Astrocyte of the cerebellum (primary cell): ENCODE results near the gene CST5.
"Not testable (repeated sequence)": the region's sequence is repeated elsewhere in the genome, so short reads cannot be mapped to it uniquely, and the experiment has no call there.

Experiments
- DNase-seq: peaks from one replicate; pipeline ENCODE4 v3.0.0-alpha.2; 2011; ENCODE audit warnings: low read depth
- H3K4me3 ChIP-seq: 2 replicates; pipeline ENCODE4 v1.5.1; 2011; ENCODE audit warnings: mild to moderate bottlenecking, low read depth, low read length, moderate library complexity
- CTCF ChIP-seq: IDR thresholded peaks from 2 replicates; pipeline ENCODE4 v1.5.1; 2012; ENCODE audit warnings: low read length, low read depth, moderate library complexity, mild to moderate bottlenecking; ENCODE audit errors: missing control alignments
- in situ Hi-C: cut with HindIII; loops from 2 replicates; pipeline ENCODE4 v1.10.0; 2017; ENCODE audit warnings: low sequenced_read_pairs

CST5 gene

GRCh38 chr20:23872065-23872464 is 7.5 kb downstream of the CST5 start:
- DNase-seq, result no peak
- in situ Hi-C loops, result no loop called here
- TF ChIP-seq CTCF, result no peak
- H3K4me3 ChIP-seq, result no peak overlapping the region

- no peak for DNase-seq
- in situ Hi-C loops, result no loop called here
- TF ChIP-seq CTCF, result no peak
- no peak overlapping the region for H3K4me3 ChIP-seq
Observed at GRCh38 chr20:23870461-23870860, 9.1 kb downstream of the CST5 start.

- H3K4me3 ChIP-seq, result no peak overlapping the region
- no peak for TF ChIP-seq CTCF
- DNase-seq, result no peak
- in situ Hi-C loops, result no loop called here
Observed at GRCh38 chr20:23869520-23869919, 10.0 kb downstream of the CST5 start.

GRCh38 chr20:23868321-23868720 is 11.2 kb downstream of the CST5 start:
- in situ Hi-C loops, result no loop called here
- TF ChIP-seq CTCF, result no peak
- no peak for DNase-seq

GRCh38 chr20:23867152-23867776 is 12.3 kb downstream of the CST5 start:
- no peak overlapping the region for H3K4me3 ChIP-seq
- DNase-seq, result no peak
- no peak for TF ChIP-seq CTCF
- in situ Hi-C loops, result no loop called here

More at GRCh38 chr20:23868321-23868720, 11.2 kb downstream of the CST5 start:
- no peak overlapping the region for H3K4me3 ChIP-seq

- in situ Hi-C loops, H3K4me3 ChIP-seq, DNase-seq: not testable (repeated sequence)
Observed at GRCh38 chr20:23860771-23861170, 18.8 kb downstream of the CST5 start.

- in situ Hi-C loops, result no loop called here
- DNase-seq, result no peak
- TF ChIP-seq CTCF, result no peak
- no peak overlapping the region for H3K4me3 ChIP-seq
Observed at GRCh38 chr20:23857962-23858595, 21.5 kb downstream of the CST5 start.
